Neuronal stem cell (in vitro differentiated cells): Measurements from ENCODE around the gene SLC9C2.

Source experiments
- DNase-seq: peaks from one replicate; pipeline ENCODE4 v3.0.0-alpha.2; 2013; ENCODE audit warnings: low spot score
- H2AFZ ChIP-seq: one replicate; pipeline ENCODE4 v1.6.1; 2013; ENCODE audit warnings: mild to moderate bottlenecking, low read length, inconsistent platforms
- H2AK5ac ChIP-seq: 2 replicates; pipeline ENCODE4 v1.6.1; 2013; ENCODE audit warnings: low read depth, mild to moderate bottlenecking, inconsistent platforms, low read length, moderate library complexity, mixed read lengths
- H2BK120ac ChIP-seq: 2 replicates; pipeline ENCODE4 v1.6.1; 2013; ENCODE audit warnings: low read depth, mild to moderate bottlenecking, inconsistent platforms, low read length, moderate library complexity, mixed read lengths
- H2BK12ac ChIP-seq: one replicate; pipeline ENCODE4 v1.6.1; 2013; ENCODE audit warnings: low read length, inconsistent platforms
- H2BK15ac ChIP-seq: 2 replicates; pipeline ENCODE4 v1.6.1; 2013; ENCODE audit warnings: mild to moderate bottlenecking, low read length, inconsistent platforms, mixed read lengths
- H2BK5ac ChIP-seq: one replicate; pipeline ENCODE4 v1.6.1; 2013; ENCODE audit warnings: inconsistent platforms, mild to moderate bottlenecking, low read length, moderate library complexity
- H3K14ac ChIP-seq: one replicate; pipeline ENCODE4 v1.6.1; 2013; ENCODE audit warnings: low read length, inconsistent platforms
- H3K18ac ChIP-seq: 2 replicates; pipeline ENCODE4 v1.6.1; 2013; ENCODE audit warnings: low read length, inconsistent platforms
- H3K23ac ChIP-seq: 2 replicates; pipeline ENCODE4 v1.6.1; 2013; ENCODE audit warnings: low read depth, mild to moderate bottlenecking, mixed read lengths, low read length, inconsistent platforms; ENCODE audit not compliant: poor library complexity
- H3K27ac ChIP-seq: replicated peaks from 3 replicates; pipeline ENCODE4 v1.5.1; 2013; ENCODE audit warnings: low read length, inconsistent platforms
- H3K27me3 ChIP-seq, 3 experiments: 2 replicates each; pipeline ENCODE4 v1.6.1; 2013; ENCODE audit warnings: low read length in 3 of 3, mild to moderate bottlenecking in 2 of 3, inconsistent platforms in 1 of 3, low read depth in 1 of 3, mixed read lengths in 1 of 3, moderate library complexity in 1 of 3; ENCODE audit not compliant: control insufficient read depth in 3 of 3, insufficient read depth in 3 of 3
- H3K36me3 ChIP-seq, 2 donors: replicated peaks in 1 of 2; 2 replicates each; pipeline ENCODE4 v1.6.1; 2013; ENCODE audit warnings: low read length in 2 of 2; ENCODE audit not compliant: control insufficient read depth in 2 of 2, insufficient read depth in 2 of 2
- H3K4ac ChIP-seq: 2 replicates; pipeline ENCODE4 v1.6.1; 2013; ENCODE audit warnings: inconsistent platforms, mild to moderate bottlenecking, low read length, moderate library complexity
- H3K4me1 ChIP-seq, 2 donors: 1 replicate in 1 of 2; 2 replicates in 1 of 2; pipeline ENCODE4 v1.6.1; 2013; ENCODE audit warnings: low read length in 2 of 2, low read depth in 1 of 2; ENCODE audit not compliant: control insufficient read depth in 2 of 2, insufficient read depth in 1 of 2
- H3K4me2 ChIP-seq: one replicate; pipeline ENCODE4 v1.6.1; 2013; ENCODE audit warnings: mild to moderate bottlenecking, low read length, inconsistent platforms; ENCODE audit not compliant: insufficient read depth, poor library complexity, severe bottlenecking
- H3K4me3 ChIP-seq, 2 donors: 2 replicates each; pipeline ENCODE4 v1.5.1; 2013; ENCODE audit warnings: low read length in 2 of 2, mild to moderate bottlenecking in 2 of 2, inconsistent platforms in 1 of 2, moderate library complexity in 1 of 2
- H3K79me1 ChIP-seq: one replicate; pipeline ENCODE4 v1.6.1; 2013; ENCODE audit warnings: low read depth, mild to moderate bottlenecking, inconsistent platforms, low read length, moderate library complexity
- H3K9ac ChIP-seq: one replicate; pipeline ENCODE4 v1.6.1; 2013; ENCODE audit warnings: mild to moderate bottlenecking, low read depth, low read length, inconsistent platforms; ENCODE audit not compliant: poor library complexity
- H3K9me3 ChIP-seq, 2 donors: replicated peaks in 1 of 2; 2 replicates each; pipeline versions ENCODE3 to v1.6.1; 2013; ENCODE audit warnings: low read length in 2 of 2, mild to moderate bottlenecking in 2 of 2, inconsistent platforms in 1 of 2, low read depth in 1 of 2, mixed read lengths in 1 of 2, moderate library complexity in 1 of 2; ENCODE audit not compliant: control insufficient read depth in 2 of 2, insufficient read depth in 1 of 2
- H4K8ac ChIP-seq: one replicate; pipeline ENCODE4 v1.6.1; 2013; ENCODE audit warnings: low read depth, mild to moderate bottlenecking, inconsistent platforms, low read length, moderate library complexity
- H4K91ac ChIP-seq: one replicate; pipeline ENCODE4 v1.6.1; 2013; ENCODE audit warnings: low read length, low read depth, mild to moderate bottlenecking, inconsistent platforms; ENCODE audit not compliant: poor library complexity
- WGBS, 2 donors: extraction: QIAGEN DNeasy Blood & Tissue Kit; methylation state at CpG; one replicate each; pipeline ENCODE4 v1.1.7; 2013; ENCODE audit warnings: missing lambda C conversion rate in 2 of 2, mixed read lengths in 1 of 2; ENCODE audit not compliant: insufficient read length in 2 of 2, insufficient replicate concordance in 1 of 2; ENCODE audit errors: extremely low coverage in 2 of 2; 5-methylcytosine and 5-hydroxymethylcytosine counted together

SLC9C2 gene

DNA sequence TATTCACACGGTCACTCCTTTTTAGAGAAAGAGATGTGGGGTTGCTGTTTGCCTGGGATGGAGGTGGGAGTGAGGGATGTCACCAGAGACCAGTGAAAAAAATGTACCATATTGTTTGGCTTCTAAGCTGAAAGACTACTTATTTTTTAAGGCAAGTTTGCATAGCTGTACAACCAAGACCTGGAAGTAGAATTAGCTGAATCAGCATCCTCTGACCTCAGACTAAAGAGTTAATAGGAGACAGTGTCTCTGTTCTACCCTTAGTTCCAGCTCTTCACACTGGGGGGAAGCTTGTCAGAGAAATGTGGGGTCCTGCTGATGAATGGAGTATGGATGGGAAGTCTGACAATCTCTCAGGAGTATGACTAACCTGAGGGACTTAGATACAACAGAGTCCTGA is 41.6 kb downstream of the SLC9C2 start:
- no peak for DNase-seq
- Histone ChIP-seq H3K9me3 (no peaks in the 10 kb centered on the region), H2BK5ac (no peak overlapping the region), H2BK120ac (no peak overlapping the region), H2BK12ac (no peak overlapping the region), H4K91ac (no peak overlapping the region), H2AFZ (no peak overlapping the region), H4K8ac (no peak overlapping the region), H3K36me3 (no peaks in the 10 kb centered on the region), H3K4me3 (no peak overlapping the region), H3K4me1 (peaks cover 0 to 2% of the 10 kb centered on the region in 2 donors), H3K27me3 (no peaks in the 10 kb centered on the region), H3K14ac (no peak overlapping the region), H3K18ac (no peak overlapping the region), H3K79me1 (no peaks in the 10 kb centered on the region), H2AK5ac (no peak overlapping the region), H3K27ac (no peak overlapping the region), H3K4ac (no peak overlapping the region), H3K23ac (no peak overlapping the region), H2BK15ac (no peak overlapping the region), H3K9ac (no peak overlapping the region), H3K4me2 (no peak overlapping the region)
- WGBS, 2 donors = no CpG with 5 or more reads among the region's 1 CpG

DNA sequence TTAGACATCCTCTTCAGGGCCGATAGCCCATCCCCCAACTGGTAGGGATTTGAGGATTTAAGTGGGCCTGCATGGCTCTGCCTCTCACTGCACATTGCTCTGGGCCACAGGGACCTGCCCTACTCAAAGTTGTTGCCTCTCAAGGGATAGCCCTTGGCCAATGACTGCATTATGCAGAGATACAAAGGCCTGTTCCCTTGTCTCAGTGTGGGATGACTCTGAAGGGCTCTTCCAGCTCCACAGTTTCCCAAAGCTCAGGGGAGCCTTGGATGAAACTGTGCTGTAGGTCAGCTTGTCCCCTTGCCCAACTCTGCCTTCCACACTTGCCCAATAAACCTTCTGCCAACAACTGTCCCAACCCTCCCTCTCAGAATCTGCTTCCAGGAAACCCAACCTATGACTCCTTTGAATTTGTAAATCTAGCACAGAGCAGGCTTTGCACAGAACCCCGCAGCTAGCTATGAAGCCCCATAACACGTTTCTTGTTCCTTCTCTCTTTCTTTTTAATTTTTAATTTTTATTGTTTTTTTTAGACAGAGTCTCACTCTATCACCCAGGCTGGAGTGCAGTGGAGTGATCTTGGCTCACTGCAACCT is 42.5 kb downstream of the SLC9C2 start:
- H3K4ac ChIP-seq = no peak overlapping the region
- no peak overlapping the region for H3K18ac ChIP-seq
- no peak overlapping the region for H4K91ac ChIP-seq
- peaks cover 0 to 2% of the 10 kb centered on the region in 2 donors for H3K4me1 ChIP-seq
- no peak overlapping the region for H4K8ac ChIP-seq
- H3K14ac ChIP-seq = no peak overlapping the region
- H3K9ac ChIP-seq = peak overlapping the region; percentile 4
- no CpG with 5 or more reads among the region's 3 CpGs for WGBS, 2 donors
- H3K4me3 ChIP-seq = no peak overlapping the region
- peak overlapping the region; percentile 68 for H2BK120ac ChIP-seq
- no peak overlapping the region for H2BK12ac ChIP-seq
- no peak overlapping the region for H3K23ac ChIP-seq
- H2BK5ac ChIP-seq = no peak overlapping the region
- no peaks in the 10 kb centered on the region for H3K27me3 ChIP-seq
- no peaks in the 10 kb centered on the region for H3K79me1 ChIP-seq
- no peak for DNase-seq
- H3K9me3 ChIP-seq = no peaks in the 10 kb centered on the region
- no peak overlapping the region for H3K4me2 ChIP-seq
- H2BK15ac ChIP-seq = no peak overlapping the region
- no peak overlapping the region for H2AK5ac ChIP-seq
- no peak overlapping the region for H2AFZ ChIP-seq
- H3K36me3 ChIP-seq = no peaks in the 10 kb centered on the region
- no peak overlapping the region for H3K27ac ChIP-seq

DNA sequence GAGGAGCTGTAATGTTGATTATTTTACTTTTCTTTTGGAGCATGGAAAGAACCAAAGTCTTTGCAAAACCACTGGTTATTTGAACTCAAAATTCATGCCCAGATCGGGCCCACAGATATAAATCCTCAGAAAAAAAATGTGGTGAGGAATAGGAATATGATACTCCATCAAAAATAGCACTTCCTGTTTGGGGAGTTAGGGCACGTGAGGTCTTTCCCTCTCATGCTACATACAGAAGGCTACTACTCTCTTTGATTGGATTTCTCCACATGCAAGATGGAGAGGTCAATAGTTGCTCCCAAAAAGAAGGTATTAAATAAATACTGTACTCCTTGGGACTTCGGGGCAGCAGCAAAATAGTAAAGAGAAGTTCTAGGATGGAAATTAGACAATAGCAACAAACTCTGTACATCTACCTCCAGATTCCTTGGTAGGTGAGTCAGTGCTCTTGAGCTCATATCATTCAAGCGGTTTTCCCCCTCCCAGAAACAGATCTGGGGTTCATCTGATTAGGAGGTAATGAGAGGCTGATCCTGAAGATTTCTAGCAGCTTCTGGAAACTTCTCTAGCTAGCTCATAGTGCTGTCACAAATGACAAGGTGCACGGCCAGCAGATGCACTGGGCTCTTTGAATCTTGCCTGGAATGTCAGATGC is 47.1 kb downstream of the SLC9C2 start:
- Histone ChIP-seq H3K4me1 (peaks cover 0 to 2% of the 10 kb centered on the region in 2 donors), H2BK5ac (no peak overlapping the region), H2BK15ac (no peak overlapping the region), H3K18ac (no peak overlapping the region), H3K23ac (no peak overlapping the region), H3K9me3 (no peaks in the 10 kb centered on the region), H2BK120ac (no peak overlapping the region), H3K27me3 (no peaks in the 10 kb centered on the region), H4K8ac (no peak overlapping the region), H2AFZ (no peak overlapping the region), H3K4me3 (no peak overlapping the region), H3K9ac (no peak overlapping the region), H3K36me3 (no peaks in the 10 kb centered on the region), H3K14ac (no peak overlapping the region), H3K79me1 (no peaks in the 10 kb centered on the region), H3K27ac (no peak overlapping the region), H4K91ac (no peak overlapping the region), H2AK5ac (no peak overlapping the region), H2BK12ac (no peak overlapping the region), H3K4me2 (no peak overlapping the region), H3K4ac (no peak overlapping the region)
- DNase-seq = no peak
- WGBS, 2 donors = no CpG with 5 or more reads among the region's 5 CpGs

DNA sequence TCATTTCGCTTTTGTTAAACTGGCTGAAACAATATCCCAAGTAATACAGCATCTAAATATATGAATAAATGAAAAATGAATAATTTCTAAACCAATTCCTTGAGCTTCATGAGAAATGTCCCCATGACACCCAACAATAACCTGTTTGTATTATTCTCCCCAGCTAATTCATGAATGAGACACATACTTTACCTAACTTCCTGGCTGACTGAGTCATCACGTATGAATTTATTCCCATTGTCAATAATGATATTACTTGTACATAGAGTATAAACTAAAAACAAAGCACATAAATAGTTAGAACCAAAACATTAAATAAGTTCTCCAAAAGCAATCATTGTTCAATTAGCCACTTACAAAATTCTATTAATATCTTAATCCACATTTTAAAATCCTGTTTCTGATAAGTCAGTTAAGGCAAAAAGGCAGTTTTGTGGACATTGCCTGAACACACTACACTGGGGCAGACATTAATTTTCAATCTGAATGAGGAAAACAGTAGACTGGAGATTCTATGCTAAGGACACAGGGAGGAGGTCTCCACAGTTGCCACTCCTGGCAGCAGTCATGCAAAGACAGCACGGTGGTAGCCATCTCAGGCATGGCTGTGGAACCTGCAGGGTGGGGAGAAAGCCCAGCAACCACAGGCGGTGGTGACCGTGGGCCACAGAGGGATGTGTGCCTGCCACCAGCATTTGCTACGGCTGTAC is 48.2 kb downstream of the SLC9C2 start:
- Histone ChIP-seq H3K36me3 (no peaks in the 10 kb centered on the region), H3K27me3 (no peaks in the 10 kb centered on the region), H3K4me3 (no peak overlapping the region), H3K23ac (no peak overlapping the region), H3K27ac (no peak overlapping the region), H2BK15ac (no peak overlapping the region), H3K79me1 (no peaks in the 10 kb centered on the region), H3K4ac (no peak overlapping the region), H2BK12ac (no peak overlapping the region), H3K18ac (no peak overlapping the region), H4K8ac (no peak overlapping the region), H2AK5ac (no peak overlapping the region), H2BK5ac (no peak overlapping the region), H3K14ac (no peak overlapping the region), H2AFZ (no peak overlapping the region), H3K4me2 (no peak overlapping the region), H3K9ac (no peak overlapping the region), H3K4me1 (no peaks in the 10 kb centered on the region), H4K91ac (no peak overlapping the region), H2BK120ac (no peak overlapping the region), H3K9me3 (no peaks in the 10 kb centered on the region)
- DNase-seq = no peak
- no CpG with 5 or more reads among the region's 6 CpGs for WGBS, 2 donors
